CD4-positive, alpha-beta T cell (primary cell): ENCODE results near the gene INVS. TPM values are rescaled to one million over a fixed set of nuclear protein-coding genes. Genes with fewer than 3 reads are reported as not detected.

Experiments used
- ATAC-seq: fragments of 200-7000 bp; cut with Tn5 transposase; one replicate; pipeline ENCODE4 v1.10.0; 2022; ENCODE audit warnings: mild to moderate bottlenecking; ENCODE audit not compliant: poor library complexity
- CTCF ChIA-PET: fragments of 350-600 bp; sonication (Branson Sonifier 250); formaldehyde crosslinking; loops from one replicate; lab custom pipeline; 2021; ENCODE audit warnings: antibody characterized with exemption, inconsistent platforms; lab: Charles Lee
- POLR2A ChIA-PET: fragments of 350-600 bp; sonication (Branson Sonifier 250); formaldehyde crosslinking; loops from one replicate; lab custom pipeline; 2021; ENCODE audit warnings: antibody characterized with exemption, inconsistent platforms; lab: Charles Lee
- DNase-seq, 14 experiments: peaks; one replicate each; pipeline ENCODE4 v3.0.0-alpha.2; 2013 to 2020; ENCODE audit warnings: mixed read lengths in 2 of 14
- H3K27ac ChIP-seq, 2 donors: one replicate each; pipeline versions ENCODE4 v1.5.1 to v1.7.0; 2013; ENCODE audit warnings: low read length in 2 of 2, low read depth in 1 of 2, mild to moderate bottlenecking in 1 of 2
- H3K27me3 ChIP-seq, 2 experiments: 1 replicate in 1 of 2; 2 replicates in 1 of 2; pipeline versions ENCODE4 v1.6.1 to v1.7.0; 2013; ENCODE audit warnings: low read length in 2 of 2, control low read depth in 1 of 2, mild to moderate bottlenecking in 1 of 2, moderate library complexity in 1 of 2; ENCODE audit not compliant: insufficient read depth in 2 of 2, control insufficient read depth in 1 of 2
- H3K36me3 ChIP-seq: one replicate; pipeline ENCODE4 v1.6.1; 2013; ENCODE audit warnings: low read length, control low read depth; ENCODE audit not compliant: insufficient read depth
- H3K4me1 ChIP-seq: one replicate; pipeline ENCODE4 v1.6.1; 2013; ENCODE audit warnings: low read length, control low read depth; ENCODE audit not compliant: insufficient read depth
- H3K4me3 ChIP-seq: one replicate; pipeline ENCODE4 v1.5.1; 2013; ENCODE audit warnings: mild to moderate bottlenecking, low read length, moderate library complexity
- H3K9me3 ChIP-seq, 2 experiments: 1 replicate in 1 of 2; 2 replicates in 1 of 2; pipeline versions ENCODE4 v1.6.1 to v1.7.0; 2013; ENCODE audit warnings: low read length in 2 of 2, mild to moderate bottlenecking in 2 of 2, control low read depth in 1 of 2, moderate library complexity in 1 of 2; ENCODE audit not compliant: control insufficient read depth in 1 of 2, insufficient read depth in 1 of 2
- H3K27ac Mint-ChIP-seq: one replicate; pipeline ENCODE4 v1.8.0; 2020; ENCODE audit warnings: mixed read lengths
- H3K27me3 Mint-ChIP-seq: one replicate; pipeline ENCODE4 v1.8.0; 2021; ENCODE audit warnings: mixed read lengths
- H3K36me3 Mint-ChIP-seq: one replicate; pipeline ENCODE4 v1.8.0; 2021; ENCODE audit warnings: low read depth, mixed read lengths
- H3K4me1 Mint-ChIP-seq: one replicate; pipeline ENCODE4 v1.8.0; 2021; ENCODE audit warnings: low read depth, mixed read lengths
- H3K4me3 Mint-ChIP-seq: one replicate; pipeline ENCODE4 v1.8.0; 2020; ENCODE audit warnings: mild to moderate bottlenecking, mixed read lengths
- H3K9me3 Mint-ChIP-seq: one replicate; pipeline ENCODE4 v1.8.0; 2020; ENCODE audit warnings: mixed read lengths
- intact Hi-C, 2 experiments: fragments of 100-400 bp; cut with DNase I in 1 of 2; cut with micrococcal nuclease in 1 of 2; formaldehyde crosslinking; loops; one replicate each; pipeline versions ENCODE4 v1.15.1 to v1.9.0; 2023 to 2025; cut with DNase I, micrococcal nuclease
- total RNA-seq, 174 experiments: library from RNA in 2 of 174; stranded (reverse) in 2 of 174; gene quantifications; one replicate each; pipeline ENCODE4 v1.2.3 and lab custom pipeline; 2021 to 2026
- TF ChIP-seq, protein P1 (sequence below): fragments of 200-600 bp; IDR thresholded peaks from one replicate; pipeline ENCODE4 v1.8.0; 2022; ENCODE audit warnings: antibody characterized with exemption, mild to moderate bottlenecking

Gene INVS
- total RNA-seq, 2 experiments from 2014 or later, result 13.6 to 14.3 TPM

DNA sequence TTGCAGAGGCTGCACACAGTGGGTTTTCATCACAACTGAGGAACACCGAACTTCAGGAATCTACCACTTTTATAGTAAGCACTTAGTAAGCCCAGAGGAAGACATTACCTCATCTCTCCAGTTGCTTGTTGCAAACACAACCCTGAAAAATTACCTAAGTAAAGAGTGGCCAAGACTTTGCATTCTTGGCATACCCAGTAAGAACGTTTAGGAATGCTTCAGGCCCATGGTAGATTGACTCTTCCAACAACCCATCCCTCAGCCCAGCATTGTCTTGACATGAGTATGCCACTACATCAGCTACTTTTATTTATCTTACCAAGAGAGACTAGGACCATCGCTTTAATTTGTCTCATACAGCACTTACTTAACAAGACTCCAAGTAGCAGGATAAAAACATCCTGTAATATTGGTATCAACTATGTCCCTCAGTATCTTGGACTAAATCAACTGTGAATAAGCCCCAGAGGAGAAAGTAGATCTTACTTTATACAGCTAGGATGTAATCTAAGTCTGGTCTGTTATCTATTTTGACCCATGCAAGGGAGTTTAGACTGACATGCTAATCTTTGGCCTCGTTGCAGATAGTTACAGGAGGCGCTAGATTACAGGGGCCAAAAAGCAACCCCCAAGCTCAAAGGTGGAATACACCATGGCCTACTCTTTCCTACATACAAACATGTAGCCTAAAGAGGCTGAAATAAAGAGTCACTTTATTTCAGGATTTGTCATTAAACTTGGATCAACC, 114.9 kb downstream of the INVS start:
- peaks cover 24% of the 10 kb centered on the region for H3K36me3 Mint-ChIP-seq

DNA sequence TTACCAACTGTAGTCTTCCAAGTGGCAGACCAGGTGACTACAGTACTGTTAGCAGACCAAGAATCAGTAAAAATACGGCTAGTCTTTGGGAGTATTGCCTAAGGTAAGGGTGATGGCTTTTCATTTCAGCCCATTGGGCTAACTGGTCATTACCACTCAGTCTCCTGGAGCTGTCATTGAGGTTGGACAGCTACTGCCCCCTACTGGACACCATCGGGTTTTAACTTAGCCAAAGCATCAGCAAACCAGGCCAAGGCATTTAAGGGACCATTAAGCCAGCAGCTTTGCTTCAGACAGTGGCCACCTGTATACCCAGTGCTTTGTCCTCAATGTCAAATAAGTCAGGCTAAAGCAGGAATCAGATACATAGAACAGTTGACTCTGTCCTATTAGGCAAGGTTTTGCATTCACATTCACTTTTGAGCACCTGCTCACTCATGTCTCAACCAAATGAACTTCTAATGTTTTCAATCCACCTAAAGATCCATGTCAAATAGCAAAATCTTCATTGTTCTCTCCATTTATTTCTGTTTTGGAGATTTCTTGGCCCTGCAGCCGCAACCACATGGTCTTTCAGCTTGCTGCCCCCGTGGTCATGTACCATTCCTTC, 117.2 kb downstream of the INVS start:
- Histone ChIP-seq H3K9me3 (no peaks in the 10 kb centered on the region), H3K27me3 (no peaks in the 10 kb centered on the region), H3K4me3 (no peak overlapping the region), H3K27ac (no peak overlapping the region), H3K4me1 (no peaks in the 10 kb centered on the region), H3K36me3 (peaks cover 6% of the 10 kb centered on the region)
- Mint-ChIP-seq H3K27me3 (no peaks in the 10 kb centered on the region), H3K4me3 (no peak overlapping the region), H3K4me1 (no peaks in the 10 kb centered on the region), H3K9me3 (no peaks in the 10 kb centered on the region), H3K27ac (no peak overlapping the region), H3K36me3 (peaks cover 24% of the 10 kb centered on the region)
- CTCF ChIA-PET, result interaction anchor here (0.6 to 1.1 kb wide), 5 partner anchors 9 to 950 kb away, joined by 3 read pairs; no protein-coding TSS in a partner anchor
- ATAC-seq (no peak), DNase-seq (peak; percentile 11 to 76 (median 44))
- TF ChIP-seq, protein P1, sequence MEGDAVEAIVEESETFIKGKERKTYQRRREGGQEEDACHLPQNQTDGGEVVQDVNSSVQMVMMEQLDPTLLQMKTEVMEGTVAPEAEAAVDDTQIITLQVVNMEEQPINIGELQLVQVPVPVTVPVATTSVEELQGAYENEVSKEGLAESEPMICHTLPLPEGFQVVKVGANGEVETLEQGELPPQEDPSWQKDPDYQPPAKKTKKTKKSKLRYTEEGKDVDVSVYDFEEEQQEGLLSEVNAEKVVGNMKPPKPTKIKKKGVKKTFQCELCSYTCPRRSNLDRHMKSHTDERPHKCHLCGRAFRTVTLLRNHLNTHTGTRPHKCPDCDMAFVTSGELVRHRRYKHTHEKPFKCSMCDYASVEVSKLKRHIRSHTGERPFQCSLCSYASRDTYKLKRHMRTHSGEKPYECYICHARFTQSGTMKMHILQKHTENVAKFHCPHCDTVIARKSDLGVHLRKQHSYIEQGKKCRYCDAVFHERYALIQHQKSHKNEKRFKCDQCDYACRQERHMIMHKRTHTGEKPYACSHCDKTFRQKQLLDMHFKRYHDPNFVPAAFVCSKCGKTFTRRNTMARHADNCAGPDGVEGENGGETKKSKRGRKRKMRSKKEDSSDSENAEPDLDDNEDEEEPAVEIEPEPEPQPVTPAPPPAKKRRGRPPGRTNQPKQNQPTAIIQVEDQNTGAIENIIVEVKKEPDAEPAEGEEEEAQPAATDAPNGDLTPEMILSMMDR, result peak; percentile 50
- intact Hi-C loops, result loop anchor here (1.0 to 5.0 kb wide), 3 partner anchors 188 to 409 kb away; no protein-coding TSS in a partner anchor
- POLR2A ChIA-PET, result no interaction called here

More for the DNA sequence above, 114.9 kb downstream of the INVS start:
- DNase-seq, result no peak
- ATAC-seq, result no peak
- Histone ChIP-seq H3K9me3 (no peaks in the 10 kb centered on the region), H3K4me1 (no peaks in the 10 kb centered on the region), H3K27ac (no peak overlapping the region), H3K4me3 (no peak overlapping the region), H3K36me3 (peaks cover 6% of the 10 kb centered on the region), H3K27me3 (no peaks in the 10 kb centered on the region)
- TF ChIP-seq, protein P1, result no peak
- Mint-ChIP-seq H3K27ac (no peak overlapping the region), H3K27me3 (no peaks in the 10 kb centered on the region), H3K9me3 (no peaks in the 10 kb centered on the region), H3K4me3 (no peak overlapping the region), H3K4me1 (peaks cover 6% of the 10 kb centered on the region)
- ChIA-PET CTCF (no interaction called here), POLR2A (no interaction called here)
- intact Hi-C loops, result no loop called here

DNA sequence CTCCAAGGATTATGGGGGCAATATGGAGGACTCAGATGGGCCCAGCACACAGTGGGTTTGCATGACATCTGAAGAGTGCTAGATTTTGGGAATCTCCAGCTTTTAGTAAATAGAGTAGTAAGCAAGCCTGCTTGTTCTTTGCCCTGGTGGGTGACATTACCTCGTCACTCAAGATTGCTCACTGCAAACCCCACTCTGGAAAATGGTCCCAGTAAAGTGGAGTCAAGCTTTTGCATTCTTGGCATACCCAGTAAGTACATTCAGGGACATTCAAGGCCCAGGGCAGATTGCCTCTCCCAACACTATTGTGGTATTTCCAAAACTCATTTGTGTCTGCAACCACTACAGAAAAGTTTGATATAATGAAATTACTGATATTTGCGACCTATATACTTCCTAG, 118.5 kb downstream of the INVS start:
- H3K4me1 Mint-ChIP-seq, result no peaks in the 10 kb centered on the region
- peaks cover 6% of the 10 kb centered on the region for H3K36me3 ChIP-seq
- intact Hi-C loops, result loop anchor here in 1 of 2 experiments (5.0 kb wide), 2 partner anchors 190 to 410 kb away; no protein-coding TSS in a partner anchor
- ATAC-seq, result no peak
- no peak overlapping the region for H3K27ac ChIP-seq
- no peaks in the 10 kb centered on the region for H3K9me3 Mint-ChIP-seq
- no peaks in the 10 kb centered on the region for H3K27me3 Mint-ChIP-seq
- no peak overlapping the region for H3K4me3 ChIP-seq
- POLR2A ChIA-PET, result no interaction called here
- H3K9me3 ChIP-seq, result no peaks in the 10 kb centered on the region
- no peaks in the 10 kb centered on the region for H3K27me3 ChIP-seq
- H3K4me1 ChIP-seq, result no peaks in the 10 kb centered on the region
- TF ChIP-seq, protein P1, result no peak
- DNase-seq, result no peak
- CTCF ChIA-PET, result interaction anchor here (0.8 kb wide), 1 partner anchor 30 kb away, joined by 3 read pairs; no protein-coding TSS in a partner anchor
- H3K4me3 Mint-ChIP-seq, result no peak overlapping the region
- no peak overlapping the region for H3K27ac Mint-ChIP-seq
- H3K36me3 Mint-ChIP-seq, result peaks cover 24% of the 10 kb centered on the region
